NCI-H2227 (cell line): ENCODE measurements around the gene RPL41.
A peak's percentile ranks its signal among the peaks of the same experiment; 100 is the strongest.
"Not testable (repeated sequence)": the region's sequence is repeated elsewhere in the genome, so short reads cannot be mapped to it uniquely, and the experiment has no call there.

Experiments
- DNase-seq: peaks from one replicate; lab custom pipeline; 2025; ENCODE audit not compliant: unreplicated experiment; lab: John Stamatoyannopoulos, UW

Gene RPL41

DNA sequence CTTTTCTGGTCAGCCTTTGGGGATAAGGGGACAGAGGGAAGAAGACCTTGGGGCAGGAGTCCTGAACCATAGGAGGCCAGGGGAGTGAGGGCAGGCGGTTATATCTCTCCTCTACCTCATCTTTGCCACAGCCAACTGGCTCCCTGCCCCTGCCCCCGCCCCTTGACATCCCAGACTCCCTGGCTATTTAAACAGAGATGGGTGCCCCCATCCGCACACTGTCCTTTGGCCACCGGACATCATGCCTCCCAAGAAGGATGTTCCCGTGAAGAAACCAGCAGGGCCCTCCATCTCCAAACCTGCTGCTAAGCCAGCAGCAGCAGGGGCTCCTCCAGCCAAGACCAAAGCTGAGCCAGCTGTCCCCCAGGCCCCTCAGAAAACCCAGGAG lies 37.2 kb downstream of the RPL41 start:
- no peak for DNase-seq

DNA sequence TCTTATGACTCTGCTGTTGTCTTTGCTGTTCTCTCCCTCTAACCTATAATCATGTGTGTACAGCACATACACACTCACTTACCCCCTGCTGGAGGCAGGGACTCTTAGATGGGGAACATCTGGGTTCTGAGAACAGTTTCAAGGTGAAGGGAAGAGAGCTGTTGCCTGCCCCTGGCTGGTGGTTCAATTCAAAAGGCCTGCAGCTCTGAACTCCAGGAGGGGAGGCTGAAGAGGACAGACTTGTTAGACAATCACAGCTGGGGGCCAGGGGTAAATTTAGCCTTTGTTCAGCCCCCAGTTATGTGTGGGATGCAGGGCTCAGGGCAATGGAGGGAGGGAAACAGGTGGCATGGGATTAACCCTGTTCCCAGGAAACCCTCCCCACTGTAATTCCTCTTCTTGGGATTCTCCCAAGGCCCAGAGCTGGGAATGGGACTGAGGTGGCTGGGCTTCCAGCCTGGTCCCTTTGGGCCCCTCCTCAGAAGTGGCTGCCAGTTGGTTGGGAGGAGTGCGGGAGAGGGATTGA lies 37.9 kb downstream of the RPL41 start:
- peak; percentile 87 for DNase-seq

- DNase-seq = no peak
These were observed 38.4 kb downstream of the RPL41 start for GRCh38 chr12:56154818-56155217.

- no peak for DNase-seq
These were observed 38.9 kb downstream of the RPL41 start for GRCh38 chr12:56155256-56155845.

- DNase-seq = not testable (repeated sequence)
These were observed 40.2 kb downstream of the RPL41 start for GRCh38 chr12:56156464-56157200.

DNA sequence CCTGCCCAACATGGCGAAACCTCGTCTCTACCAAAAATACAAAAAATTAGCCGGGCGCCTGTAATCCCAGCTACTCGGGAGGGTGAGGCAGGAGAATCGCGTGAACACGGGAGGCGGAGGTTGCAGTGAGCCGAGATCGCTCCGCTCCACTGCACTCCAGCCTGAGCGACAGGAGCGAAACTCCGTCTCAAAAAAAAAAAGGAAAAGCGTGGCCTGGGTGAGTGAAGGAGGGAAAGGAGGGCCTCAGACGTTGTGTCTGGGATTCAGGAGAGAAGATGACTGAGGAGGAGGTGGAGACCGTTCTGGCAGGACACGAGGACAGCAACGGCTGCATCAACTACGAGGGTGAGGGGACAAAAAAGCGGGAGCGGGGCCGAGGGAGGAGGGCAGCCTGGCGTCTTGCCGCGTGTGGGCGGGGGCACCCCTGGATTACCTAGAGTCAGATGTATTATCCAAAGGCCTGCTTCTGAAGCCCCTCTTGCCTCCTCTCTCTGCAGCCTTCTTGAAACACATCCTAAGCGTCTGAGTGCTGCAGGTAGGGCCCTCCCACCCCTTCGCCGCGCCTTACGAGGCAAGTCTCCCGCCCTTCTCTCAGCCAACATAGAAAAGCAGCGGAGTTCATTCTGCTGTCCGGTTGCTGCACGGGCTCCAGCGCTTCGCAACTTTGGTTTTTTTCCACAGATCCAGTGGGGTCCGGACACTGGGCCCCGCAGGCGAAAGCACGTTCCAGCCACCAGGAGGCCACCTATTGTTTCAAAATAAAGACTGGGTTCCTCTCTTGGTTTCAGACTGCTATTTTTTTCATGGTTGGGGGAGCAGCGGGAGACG lies 41.0 kb downstream of the RPL41 start:
- peak; percentile 84 for DNase-seq

- DNase-seq = peak; percentile 96
These were observed 41.8 kb downstream of the RPL41 start, which contains the start of gene MYL6 for GRCh38 chr12:56158029-56158925. TSS of gene MYL6 (plus strand) at chr12:56158359. CDS start at chr12:56158402, 43 bp downstream.

DNA sequence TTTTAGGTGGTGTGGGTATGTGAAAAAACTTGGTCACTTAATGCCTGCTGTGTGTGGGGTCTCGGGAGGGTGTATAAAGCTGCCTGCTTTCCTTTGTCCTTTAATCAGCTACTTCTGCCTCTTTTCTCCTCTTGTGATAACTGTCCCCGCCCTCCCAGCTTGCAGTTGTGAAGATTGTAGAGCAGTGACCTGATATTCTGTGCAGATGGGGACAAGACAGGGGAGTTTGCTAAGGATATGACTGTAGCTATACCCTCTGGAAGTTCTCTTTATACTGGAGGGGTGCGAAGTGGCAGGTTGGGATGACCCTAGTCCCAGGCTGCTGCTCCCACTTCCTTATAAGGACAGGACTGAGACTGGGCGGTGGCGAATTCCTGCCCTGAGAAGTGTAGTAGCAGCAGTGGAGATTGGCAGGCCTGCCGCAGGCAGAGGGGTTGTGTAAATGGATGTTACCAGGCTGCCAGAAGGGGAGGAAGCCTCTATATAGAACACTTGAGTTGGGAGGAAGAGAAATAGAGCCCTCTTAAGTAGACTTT lies 42.6 kb downstream of the RPL41 start:
- DNase-seq = peak; percentile 42

DNA sequence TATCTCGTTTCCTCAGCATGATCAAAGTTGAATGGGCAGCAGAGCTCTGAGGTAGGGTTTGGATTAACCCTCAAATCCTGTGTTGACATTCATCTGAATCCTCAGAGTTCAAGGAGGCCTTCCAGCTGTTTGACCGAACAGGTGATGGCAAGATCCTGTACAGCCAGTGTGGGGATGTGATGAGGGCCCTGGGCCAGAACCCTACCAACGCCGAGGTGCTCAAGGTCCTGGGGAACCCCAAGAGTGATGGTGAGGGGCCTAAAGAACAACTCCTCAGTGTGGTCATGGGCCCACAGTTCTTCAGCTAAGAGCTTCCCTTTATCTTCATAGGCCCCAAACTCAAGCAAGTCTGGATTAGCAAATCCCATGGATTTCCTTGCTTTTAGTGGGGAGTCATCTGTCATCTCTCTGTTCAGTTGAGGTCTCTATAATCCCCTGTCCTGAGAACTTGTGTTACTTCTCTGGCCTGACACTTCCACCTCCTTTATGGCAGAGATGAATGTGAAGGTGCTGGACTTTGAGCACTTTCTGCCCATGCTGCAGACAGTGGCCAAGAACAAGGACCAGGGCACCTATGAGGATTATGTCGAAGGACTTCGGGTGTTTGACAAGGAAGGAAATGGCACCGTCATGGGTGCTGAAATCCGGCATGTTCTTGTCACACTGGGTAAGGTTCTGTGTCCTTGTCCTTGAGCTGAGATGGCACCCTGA lies 43.2 kb downstream of the RPL41 start:
- no peak for DNase-seq

GRCh38 chr12:56160193-56160763 lies 43.8 kb downstream of the RPL41 start:
- DNase-seq = no peak

DNA sequence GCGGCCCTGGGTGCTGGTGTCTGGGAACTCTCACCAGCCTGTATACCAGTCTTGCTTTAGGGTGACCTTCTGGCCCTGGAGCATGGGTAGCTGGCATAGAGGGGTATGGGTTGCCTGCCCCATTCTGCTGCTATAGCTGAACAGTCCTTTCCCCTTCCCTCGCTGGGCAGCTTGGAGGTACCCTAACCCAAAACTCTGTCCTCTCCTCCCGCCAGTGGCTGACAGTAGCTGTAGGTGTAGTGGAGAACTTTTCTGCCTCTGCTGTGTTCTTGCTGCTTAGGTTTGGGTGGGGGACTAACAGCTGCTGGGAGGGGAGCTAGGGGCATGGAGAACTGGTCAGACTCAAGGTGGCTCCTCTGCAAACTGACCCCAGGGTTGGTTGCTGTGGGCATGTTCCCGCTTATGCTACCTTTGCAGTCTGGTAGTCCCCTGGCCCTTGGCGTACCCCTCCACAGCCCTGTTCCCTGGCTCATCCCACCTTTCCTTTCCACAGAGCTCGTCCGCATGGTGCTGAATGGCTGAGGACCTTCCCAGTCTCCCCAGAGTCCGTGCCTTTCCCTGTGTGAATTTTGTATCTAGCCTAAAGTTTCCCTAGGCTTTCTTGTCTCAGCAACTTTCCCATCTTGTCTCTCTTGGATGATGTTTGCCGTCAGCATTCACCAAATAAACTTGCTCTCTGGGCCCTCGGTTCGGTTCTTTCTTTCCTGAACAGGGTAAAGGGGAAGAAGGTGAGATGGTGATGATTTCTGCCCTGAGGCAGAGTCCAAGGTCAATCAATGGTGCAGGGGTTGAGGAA lies 44.7 kb downstream of the RPL41 start:
- no peak for DNase-seq

GRCh38 chr12:56161690-56162351 lies 45.4 kb downstream of the RPL41 start:
- DNase-seq = peak; percentile 8

- no peak for DNase-seq
These were observed 46.2 kb downstream of the RPL41 start for GRCh38 chr12:56162468-56163290.

DNA sequence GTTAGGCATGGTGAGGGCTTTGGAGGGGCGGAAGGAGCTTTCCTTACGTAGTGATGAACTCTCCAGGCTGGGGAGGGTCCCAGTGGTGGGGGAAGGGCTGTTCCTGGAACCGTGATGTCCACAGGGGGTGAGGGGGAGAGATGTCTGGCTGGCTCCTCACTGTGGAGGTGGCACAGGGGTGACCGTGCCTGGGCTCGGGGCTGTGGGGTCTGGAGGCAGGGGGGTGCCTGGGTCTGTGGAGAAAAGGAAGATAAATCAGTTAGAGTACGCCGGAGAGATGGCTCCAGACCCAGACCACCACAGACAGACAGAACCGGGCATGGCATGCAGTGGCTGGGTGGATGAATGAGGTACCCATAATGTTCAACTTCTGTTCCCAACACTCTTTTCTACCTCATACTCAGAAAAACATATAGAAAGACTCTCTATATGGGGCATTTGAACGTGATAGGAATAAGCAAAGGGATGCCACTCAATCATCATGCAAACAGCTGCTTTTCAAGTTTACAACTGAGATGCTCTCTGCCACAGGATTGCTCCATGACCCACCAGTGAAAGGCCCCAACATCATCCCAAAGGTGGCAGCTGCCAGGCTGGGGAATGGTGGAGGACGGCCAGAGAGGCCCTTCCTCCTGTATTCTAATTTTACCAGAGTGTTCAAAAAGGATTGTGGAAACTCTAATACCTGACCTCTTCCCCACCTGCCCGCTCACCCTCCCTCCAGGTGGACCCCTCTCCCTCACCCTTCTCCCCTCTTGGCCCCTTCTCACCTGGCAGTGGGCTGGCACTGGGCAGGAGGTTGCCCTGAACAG lies 47.3 kb downstream of the RPL41 start:
- no peak for DNase-seq

DNA sequence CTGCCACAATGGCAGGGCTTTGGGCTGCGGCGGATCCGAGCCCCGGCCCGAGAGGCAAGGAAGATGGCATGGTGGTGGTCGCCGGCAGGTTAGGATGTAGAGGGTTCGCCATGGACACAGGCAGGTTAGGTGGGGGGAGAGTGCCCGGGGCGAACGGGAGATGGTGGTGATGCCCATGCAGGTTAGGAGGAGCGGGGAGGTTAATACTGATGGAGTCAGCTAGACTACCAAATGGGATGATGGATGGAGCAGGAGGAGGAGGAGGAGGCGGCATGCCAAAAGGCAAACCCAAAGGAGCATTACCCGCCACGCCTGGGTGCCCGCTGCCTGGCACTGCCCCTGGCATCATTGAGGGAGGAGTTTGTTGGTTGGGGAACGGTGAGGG lies 47.9 kb downstream of the RPL41 start:
- no peak for DNase-seq

DNA sequence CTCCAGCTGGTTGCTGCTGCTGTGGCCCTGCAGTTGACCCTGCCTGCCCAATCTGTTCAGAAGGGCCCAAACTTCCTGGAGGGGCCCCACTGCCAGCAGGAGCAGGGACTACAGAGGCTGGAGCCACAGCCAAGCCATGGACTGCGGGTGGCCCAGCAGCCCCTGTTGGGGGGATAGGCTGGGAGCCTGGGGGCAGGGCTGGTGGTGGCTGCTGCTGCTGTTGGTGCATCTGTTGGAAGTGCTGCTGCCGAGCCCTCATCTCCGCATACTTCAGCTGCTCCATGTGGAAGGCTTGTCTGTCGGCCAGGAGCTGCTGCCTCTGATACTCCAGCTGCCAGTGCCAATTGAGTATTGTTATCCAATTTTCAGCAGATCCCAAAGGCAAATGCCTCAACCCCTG lies 48.9 kb downstream of the RPL41 start:
- DNase-seq = no peak
